GM19324 (cell line): ENCODE results near the gene PDHB.
"Not testable (repeated sequence)": the region's sequence is repeated elsewhere in the genome, so short reads cannot be mapped to it uniquely, and the experiment has no call there.

Experiments
- ATAC-seq: cut with Tn5 transposase; IDR thresholded peaks from one replicate; pipeline ENCODE4 v1.9.1; 2021; ENCODE audit warnings: mild to moderate bottlenecking, moderate library complexity; ENCODE audit not compliant: unreplicated experiment, low FRiP score

PDHB gene

GRCh38 chr3:58440996-58441355 is 7.3 kb upstream of the PDHB start:
- ATAC-seq: not testable (repeated sequence)

GRCh38 chr3:58437276-58437675 is 3.6 kb upstream of the PDHB start:
- ATAC-seq: not testable (repeated sequence)

GRCh38 chr3:58434990-58435389 is 1.4 kb upstream of the PDHB start:
- no peak for ATAC-seq

GRCh38 chr3:58434511-58434910 is 879 bp upstream of the PDHB start:
- no peak for ATAC-seq

GRCh38 chr3:58434168-58434504 is 504 bp upstream of the PDHB start:
- no peak for ATAC-seq

- ATAC-seq: no peak
These were observed 727 bp downstream of the PDHB start for GRCh38 chr3:58432905-58433304.

GRCh38 chr3:58429657-58430056 is 4.0 kb downstream of the PDHB start:
- no peak for ATAC-seq

GRCh38 chr3:58427661-58428361 is 5.8 kb downstream of the PDHB start:
- ATAC-seq: no peak

- no peak for ATAC-seq
These were observed 7.8 kb downstream of the PDHB start for GRCh38 chr3:58425782-58426181.

- no peak for ATAC-seq
These were observed 9.0 kb downstream of the PDHB start for GRCh38 chr3:58424613-58425012.

- no peak for ATAC-seq
These were observed 10.8 kb downstream of the PDHB start for GRCh38 chr3:58422756-58423325.

GRCh38 chr3:58421004-58421403 is 12.6 kb downstream of the PDHB start:
- no peak for ATAC-seq

GRCh38 chr3:58419780-58420507 is 13.7 kb downstream of the PDHB start:
- no peak for ATAC-seq

- no peak for ATAC-seq
These were observed 15.4 kb downstream of the PDHB start for GRCh38 chr3:58418227-58418626.

- no peak for ATAC-seq
These were observed 16.6 kb downstream of the PDHB start for GRCh38 chr3:58417075-58417474.

GRCh38 chr3:58416191-58416590 is 17.4 kb downstream of the PDHB start:
- no peak for ATAC-seq

- ATAC-seq: no peak
These were observed 19.0 kb downstream of the PDHB start for GRCh38 chr3:58414538-58415197.

GRCh38 chr3:58411851-58412830 is 21.5 kb downstream of the PDHB start:
- no peak for ATAC-seq

GRCh38 chr3:58411036-58411435 is 22.6 kb downstream of the PDHB start:
- ATAC-seq: no peak

GRCh38 chr3:58409663-58410062 is 24.0 kb downstream of the PDHB start:
- ATAC-seq: no peak
